Liver (tissue), 3 donors: ENCODE measurements around the gene PCMTD2.

Experiments used
- ATF3 ChIP-seq: IDR thresholded peaks from 2 replicates; pipeline ENCODE4 v1.6.1; 2016; ENCODE audit warnings: antibody characterized with exemption
- CTCF ChIP-seq: fragments of 150-350 bp; IDR thresholded peaks from 2 replicates; pipeline ENCODE4 v1.5.1; 2017; ENCODE audit warnings: improper control_type of control experiment, low read depth, low read length; ENCODE audit not compliant: missing input control
- EGR1 ChIP-seq, 2 donors: IDR thresholded peaks; 2 replicates each; pipeline ENCODE4 v1.6.1; 2016 to 2018; ENCODE audit warnings: antibody characterized with exemption in 2 of 2, low read depth in 2 of 2
- GABPA ChIP-seq, 2 donors: IDR thresholded peaks in 1 of 2; conservative IDR thresholded peaks in 1 of 2; 2 replicates each; pipeline ENCODE4 v1.6.1; 2016; ENCODE audit warnings: antibody characterized with exemption in 2 of 2, mild to moderate bottlenecking in 1 of 2, moderate library complexity in 1 of 2
- HNF4A ChIP-seq, 2 donors: conservative IDR thresholded peaks; 2 replicates each; pipeline ENCODE4 v1.6.1; 2016; ENCODE audit warnings: antibody characterized with exemption in 2 of 2, mild to moderate bottlenecking in 2 of 2
- JUND ChIP-seq, 2 donors: IDR thresholded peaks; 2 replicates each; pipeline ENCODE4 v1.6.1; 2016; ENCODE audit warnings: antibody characterized with exemption in 2 of 2
- MAX ChIP-seq: IDR thresholded peaks from 2 replicates; pipeline ENCODE4 v1.6.1; 2016; ENCODE audit warnings: antibody characterized with exemption
- RAD21 ChIP-seq, 2 donors: IDR thresholded peaks; 2 replicates each; pipeline ENCODE4 v1.6.1; 2016; ENCODE audit warnings: antibody characterized with exemption in 2 of 2, mild to moderate bottlenecking in 2 of 2
- REST ChIP-seq: IDR thresholded peaks from 2 replicates; pipeline ENCODE4 v1.6.1; 2016; ENCODE audit warnings: antibody characterized with exemption, mild to moderate bottlenecking
- RXRA ChIP-seq, 2 donors: IDR thresholded peaks; 2 replicates each; pipeline ENCODE4 v1.6.1; 2017 to 2018; ENCODE audit warnings: antibody characterized with exemption in 2 of 2, mild to moderate bottlenecking in 1 of 2
- SP1 ChIP-seq: IDR thresholded peaks from 2 replicates; pipeline ENCODE4 v1.6.1; 2018; ENCODE audit warnings: antibody characterized with exemption, mild to moderate bottlenecking
- TAF1 ChIP-seq: conservative IDR thresholded peaks from 2 replicates; pipeline ENCODE4 v1.6.1; 2016; ENCODE audit warnings: antibody characterized with exemption, mild to moderate bottlenecking
- YY1 ChIP-seq: IDR thresholded peaks from 2 replicates; pipeline ENCODE4 v1.6.1; 2016; ENCODE audit warnings: antibody characterized with exemption, mild to moderate bottlenecking
- ZBTB33 ChIP-seq: IDR thresholded peaks from 2 replicates; pipeline ENCODE4 v1.6.1; 2016; ENCODE audit warnings: antibody characterized with exemption
- donor health status: healthy.
- donor health status: healthy.

- TF ChIP-seq ATF3 (no peak), CTCF (no peak), JUND (IDR thresholded peaks at IDR 0.05) (no peak), SP1 (no peak), HNF4A (conservative IDR thresholded peaks at IDR 0.05) (no peak), EGR1 (IDR thresholded peaks at IDR 0.05; ENCODE audit: low read depth in 2 of 2) (no peak), MAX (no peak), REST (no peak), ZBTB33 (no peak), RAD21 (IDR thresholded peaks at IDR 0.05) (no peak), TAF1 (no peak), GABPA (IDR thresholded peaks at IDR 0.05 in 1 of 2, conservative IDR thresholded peaks at IDR 0.05 in 1 of 2) (no peak), YY1 (no peak), RXRA (IDR thresholded peaks at IDR 0.05) (no peak)
These were observed 24.9 kb upstream of the PCMTD2 start for GRCh38 chr20:64230461-64231145.
